Coronary artery (tissue), 2 donors: ENCODE measurements around the gene TMEM135.

Source experiments
- DNase-seq: peaks from one replicate; pipeline ENCODE4 v3.0.0-alpha.2; 2017; ENCODE audit warnings: low spot score
- H3K27ac ChIP-seq, 2 donors: fragments of 200-600 bp; sonication (generic); one replicate each; pipeline ENCODE4 v1.5.1; 2016 to 2019
- H3K4me3 ChIP-seq: fragments of 200-600 bp; sonication (generic); 2 replicates; pipeline ENCODE4 v1.5.1; 2016; ENCODE audit warnings: mild to moderate bottlenecking, moderate library complexity
- TF ChIP-seq, protein P1 (sequence below): fragments of 200-600 bp; sonication (generic); IDR thresholded peaks from one replicate; pipeline ENCODE4 v1.5.1; 2019; ENCODE audit warnings: antibody characterized with exemption

TMEM135 gene

DNA sequence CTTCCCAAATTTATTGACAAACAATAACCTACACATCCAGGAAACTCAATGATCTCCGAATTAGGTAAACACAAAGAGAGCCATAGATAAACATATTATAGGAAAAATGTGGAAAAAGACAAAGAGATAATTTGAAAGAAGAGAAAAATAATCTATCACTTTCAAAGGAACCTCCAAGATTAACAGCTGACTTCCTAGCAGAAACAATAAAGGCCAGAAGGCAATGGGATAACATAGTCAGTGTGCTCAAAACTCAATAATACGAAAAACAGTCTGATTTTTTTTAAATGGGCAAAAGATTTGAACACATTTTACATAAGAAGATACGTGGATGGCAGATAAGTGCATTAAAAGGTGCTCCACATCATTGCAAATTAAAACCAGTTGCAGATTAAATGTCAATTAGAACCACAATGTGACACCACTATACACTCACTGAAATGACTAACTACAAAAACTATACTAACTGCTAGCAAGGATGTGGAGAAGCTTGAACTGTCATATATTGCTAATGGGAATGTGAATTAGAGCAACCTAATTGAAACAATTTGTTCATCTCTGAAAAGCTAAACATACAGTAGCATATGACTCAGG lies 300.4 kb downstream of the TMEM135 start:
- TF ChIP-seq, protein P1, sequence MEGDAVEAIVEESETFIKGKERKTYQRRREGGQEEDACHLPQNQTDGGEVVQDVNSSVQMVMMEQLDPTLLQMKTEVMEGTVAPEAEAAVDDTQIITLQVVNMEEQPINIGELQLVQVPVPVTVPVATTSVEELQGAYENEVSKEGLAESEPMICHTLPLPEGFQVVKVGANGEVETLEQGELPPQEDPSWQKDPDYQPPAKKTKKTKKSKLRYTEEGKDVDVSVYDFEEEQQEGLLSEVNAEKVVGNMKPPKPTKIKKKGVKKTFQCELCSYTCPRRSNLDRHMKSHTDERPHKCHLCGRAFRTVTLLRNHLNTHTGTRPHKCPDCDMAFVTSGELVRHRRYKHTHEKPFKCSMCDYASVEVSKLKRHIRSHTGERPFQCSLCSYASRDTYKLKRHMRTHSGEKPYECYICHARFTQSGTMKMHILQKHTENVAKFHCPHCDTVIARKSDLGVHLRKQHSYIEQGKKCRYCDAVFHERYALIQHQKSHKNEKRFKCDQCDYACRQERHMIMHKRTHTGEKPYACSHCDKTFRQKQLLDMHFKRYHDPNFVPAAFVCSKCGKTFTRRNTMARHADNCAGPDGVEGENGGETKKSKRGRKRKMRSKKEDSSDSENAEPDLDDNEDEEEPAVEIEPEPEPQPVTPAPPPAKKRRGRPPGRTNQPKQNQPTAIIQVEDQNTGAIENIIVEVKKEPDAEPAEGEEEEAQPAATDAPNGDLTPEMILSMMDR, result no peak
- DNase-seq, result no peak
- H3K4me3 ChIP-seq, result no peak overlapping the region
- no peak overlapping the region for H3K27ac ChIP-seq

DNA sequence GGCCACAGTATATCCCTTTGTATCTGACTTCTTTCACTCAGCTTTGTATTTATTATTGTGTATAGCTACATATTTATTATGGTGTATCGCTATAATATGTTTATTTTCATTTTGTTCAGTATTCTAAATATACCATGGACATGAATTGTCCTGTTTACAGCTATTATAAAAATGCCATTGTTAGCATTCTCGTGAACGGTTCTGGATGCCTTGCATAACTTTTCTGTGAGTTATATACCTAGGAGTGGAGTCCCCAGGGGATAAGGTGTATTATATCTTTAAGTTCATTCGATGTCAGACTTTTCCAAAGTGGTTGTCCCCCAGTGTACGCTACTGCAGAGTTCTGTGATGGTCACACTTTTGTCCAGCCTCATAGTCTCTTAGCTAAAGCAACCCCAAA lies 301.7 kb downstream of the TMEM135 start:
- Histone ChIP-seq H3K4me3 (no peak overlapping the region), H3K27ac (no peak overlapping the region)
- DNase-seq, result no peak
- TF ChIP-seq, protein P1, result no peak

DNA sequence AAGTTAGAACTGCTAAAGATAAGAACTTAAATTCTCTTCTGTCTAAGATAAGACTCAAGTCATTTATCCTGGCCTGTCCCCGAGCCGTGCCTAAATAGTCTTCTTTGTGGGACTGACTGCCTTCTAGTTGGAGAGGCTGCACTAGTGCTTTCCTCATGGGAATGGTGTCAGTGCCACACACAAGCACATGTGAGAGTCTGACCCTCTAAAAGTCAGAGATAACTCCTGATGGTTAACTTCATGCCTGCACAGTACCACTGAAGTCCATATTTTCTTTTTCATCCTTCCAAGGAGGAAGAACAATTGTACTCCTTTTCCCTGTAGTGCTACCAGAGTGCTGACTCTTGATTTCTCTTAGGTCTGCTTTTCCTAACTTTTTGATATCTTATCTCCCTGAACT lies 309.7 kb downstream of the TMEM135 start:
- no peak overlapping the region for H3K27ac ChIP-seq
- H3K4me3 ChIP-seq, result no peak overlapping the region
- no peak for DNase-seq
- TF ChIP-seq, protein P1, result no peak

DNA sequence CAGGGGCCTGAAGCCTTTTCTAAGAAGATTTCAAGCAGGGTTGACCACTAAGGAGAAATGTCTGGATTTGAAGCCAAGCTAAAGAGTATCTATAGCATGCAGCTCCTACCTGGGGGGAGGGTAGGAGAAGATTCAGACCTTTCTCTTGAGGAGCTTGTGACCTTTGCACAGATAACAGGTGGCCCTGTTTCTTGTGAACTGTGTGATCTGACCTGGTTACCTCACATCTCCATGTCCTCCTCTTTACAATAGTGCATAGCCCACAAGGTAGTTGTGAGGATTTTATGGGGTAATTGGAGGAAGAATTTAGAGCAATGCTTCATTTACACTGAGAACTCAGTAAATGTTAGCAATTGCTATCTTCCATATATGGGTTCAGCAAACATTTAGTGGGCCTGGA lies 310.1 kb downstream of the TMEM135 start:
- TF ChIP-seq, protein P1, result no peak
- no peak for DNase-seq
- Histone ChIP-seq H3K4me3 (no peak overlapping the region), H3K27ac (no peak overlapping the region)

DNA sequence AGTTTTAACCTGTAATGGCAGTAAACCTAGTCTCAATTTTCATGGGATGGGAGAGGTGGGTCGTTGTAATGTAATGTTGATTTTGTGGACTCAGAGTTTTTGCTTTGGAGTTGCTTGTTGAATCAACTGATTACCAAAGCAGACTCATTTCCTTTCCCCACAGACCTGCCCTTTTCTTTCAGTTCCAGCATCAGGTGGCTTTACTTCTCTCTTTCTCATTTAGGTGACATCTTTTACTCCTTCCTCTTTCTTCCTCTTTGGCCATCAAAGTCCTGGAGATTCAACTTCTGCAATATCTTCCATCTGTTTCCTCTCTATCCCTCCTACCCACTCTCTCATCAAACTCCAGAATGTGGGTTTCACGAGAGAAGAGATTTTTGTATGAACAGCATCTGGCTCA lies 313.9 kb downstream of the TMEM135 start:
- H3K27ac ChIP-seq, result no peak overlapping the region
- H3K4me3 ChIP-seq, result no peak overlapping the region
- TF ChIP-seq, protein P1, result no peak
- DNase-seq, result no peak

DNA sequence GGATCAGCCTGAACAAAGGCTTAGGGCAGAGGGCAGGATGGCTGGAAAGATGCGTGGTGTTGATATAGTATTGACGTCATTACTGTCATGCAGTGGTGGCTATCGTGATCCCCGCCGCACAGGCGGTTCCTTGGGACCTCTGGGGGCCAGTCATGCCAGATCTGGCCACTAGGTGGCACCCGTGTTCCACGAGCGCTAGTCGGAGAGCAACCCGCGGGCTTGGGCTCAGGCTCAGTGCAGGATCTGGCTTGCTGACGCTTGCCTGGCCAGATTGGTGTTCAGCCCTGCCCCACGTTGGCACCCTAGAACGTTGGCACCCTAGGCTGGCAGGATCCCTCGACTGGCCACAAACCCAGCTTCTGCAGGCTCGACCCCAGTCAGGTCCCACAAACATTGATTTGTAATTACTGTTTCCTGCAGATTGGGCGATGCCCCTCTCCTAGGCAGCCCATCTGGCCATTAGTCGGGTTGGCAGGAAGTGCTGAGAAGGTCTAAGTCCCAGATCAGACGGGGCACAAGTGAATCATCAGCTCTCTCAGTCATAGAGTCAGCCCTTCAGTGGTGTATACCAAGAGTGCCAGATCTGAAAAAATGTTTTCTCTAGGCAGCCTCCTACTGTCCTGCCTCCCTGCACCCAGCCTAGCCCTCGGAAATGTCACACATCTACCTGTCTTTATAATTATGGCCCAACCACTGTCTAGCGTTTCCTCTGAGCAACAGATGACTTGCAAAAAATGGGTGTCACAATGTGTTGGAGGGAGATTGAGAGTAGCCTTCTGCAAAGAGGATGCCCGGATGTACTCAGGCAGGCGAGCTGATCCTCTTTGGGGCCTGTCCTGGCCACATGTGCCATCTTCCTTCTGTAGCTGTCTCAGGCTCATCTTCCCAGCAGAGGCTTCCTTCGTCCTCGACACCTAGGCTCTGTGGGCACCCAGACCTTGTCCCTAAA lies 315.3 kb downstream of the TMEM135 start:
- Histone ChIP-seq H3K4me3 (peak overlapping the region; percentile 42), H3K27ac (peak overlapping the region; percentile 14 to 20)
- TF ChIP-seq, protein P1, result peak; percentile 98
- DNase-seq, result peak; percentile 90
